Common myeloid progenitor, CD34-positive (primary cell): ENCODE measurements around the gene CD209.

ENCODE experiments used
- CTCF ChIA-PET: fragments of 350-600 bp; sonication (Branson Sonifier 250); formaldehyde crosslinking; loops from one replicate; lab custom pipeline; 2021; ENCODE audit warnings: antibody characterized with exemption; lab: Charles Lee
- POLR2A ChIA-PET: fragments of 350-600 bp; sonication (Branson Sonifier 250); formaldehyde crosslinking; loops from one replicate; lab custom pipeline; 2021; ENCODE audit warnings: antibody characterized with exemption; lab: Charles Lee
- DNase-seq, 3 donors: peaks; one replicate each; pipeline versions ENCODE4 v3.0.0 to v3.0.0-alpha.2; 2013
- H3K27ac ChIP-seq, 2 experiments: 1 replicate in 1 of 2; 2 replicates in 1 of 2; pipeline ENCODE4 v1.7.0; 2013; ENCODE audit warnings: inconsistent platforms in 2 of 2, low read length in 2 of 2, mild to moderate bottlenecking in 2 of 2, low read depth in 1 of 2, moderate library complexity in 1 of 2; ENCODE audit not compliant: severe bottlenecking in 2 of 2, insufficient read depth in 1 of 2, poor library complexity in 1 of 2
- H3K27me3 ChIP-seq, 5 experiments: replicated peaks in 2 of 5; 1 replicate in 3 of 5; 2 replicates in 2 of 5; pipeline versions ENCODE4 v1.6.1 to v1.7.0; 2013; ENCODE audit warnings: low read length in 4 of 5, mild to moderate bottlenecking in 2 of 5, moderate library complexity in 2 of 5, inconsistent platforms in 1 of 5; ENCODE audit not compliant: insufficient read depth in 5 of 5, control insufficient read depth in 4 of 5
- H3K36me3 ChIP-seq, 4 experiments: 1 replicate in 2 of 4; 2 replicates in 2 of 4; pipeline versions ENCODE4 v1.6.1 to v1.7.0; 2013; ENCODE audit warnings: low read length in 3 of 4, control low read depth in 1 of 4, mild to moderate bottlenecking in 1 of 4; ENCODE audit not compliant: control insufficient read depth in 4 of 4, insufficient read depth in 4 of 4
- H3K4me1 ChIP-seq, 4 experiments: 1 replicate in 3 of 4; 2 replicates in 1 of 4; pipeline versions ENCODE4 v1.6.1 to v1.7.1; 2013; ENCODE audit warnings: low read length in 3 of 4, mild to moderate bottlenecking in 3 of 4, control low read depth in 1 of 4, inconsistent platforms in 1 of 4, moderate library complexity in 1 of 4; ENCODE audit not compliant: control insufficient read depth in 4 of 4, insufficient read depth in 4 of 4; ENCODE audit errors: control extremely low read depth in 1 of 4
- H3K4me3 ChIP-seq, 7 experiments: 1 replicate in 4 of 7; 2 replicates in 3 of 7; pipeline versions ENCODE4 v1.5.1 to v1.7.0; 2013; ENCODE audit warnings: mild to moderate bottlenecking in 7 of 7, low read length in 6 of 7, moderate library complexity in 6 of 7, inconsistent platforms in 2 of 7, low read depth in 2 of 7, control low read depth in 1 of 7; ENCODE audit not compliant: insufficient read depth in 4 of 7, control insufficient read depth in 1 of 7; ENCODE audit errors: extremely low read depth in 1 of 7
- H3K9me3 ChIP-seq, 5 experiments: 1 replicate in 4 of 5; 2 replicates in 1 of 5; pipeline versions ENCODE4 v1.6.1 to v1.7.1; 2013; ENCODE audit warnings: low read length in 4 of 5, mild to moderate bottlenecking in 2 of 5, inconsistent platforms in 1 of 5, low read depth in 1 of 5, moderate library complexity in 1 of 5; ENCODE audit not compliant: control insufficient read depth in 4 of 5, insufficient read depth in 2 of 5; ENCODE audit errors: control extremely low read depth in 1 of 5
- WGBS: methylation state at CpG from one replicate; pipeline ENCODE4 v1.1.5; 2013; ENCODE audit not compliant: insufficient coverage; 5-methylcytosine and 5-hydroxymethylcytosine counted together

The CD209 gene

GRCh38 chr19:7698583-7698982 lies 48.8 kb downstream of the CD209 start:
- POLR2A ChIA-PET = no interaction called here

GRCh38 chr19:7697721-7698287 lies 49.5 kb downstream of the CD209 start:
- Histone ChIP-seq H3K4me3 (no peak overlapping the region), H3K27me3 (peaks cover 0 to 6% (median 0%) of the 10 kb centered on the region in 5 experiments), H3K9me3 (no peaks in the 10 kb centered on the region), H3K4me1 (peaks cover 0 to 13% (median 7%) of the 10 kb centered on the region in 4 experiments), H3K36me3 (no peaks in the 10 kb centered on the region), H3K27ac (no peak overlapping the region)
- DNase-seq = no peak
- POLR2A ChIA-PET = no interaction called here
- WGBS = 98% methylated on average over 8 of the region's 10 CpGs
- CTCF ChIA-PET = interaction anchor here (0.5 to 2.6 kb wide), 3 partner anchors 17 to 486 kb away, joined by 3 to 11 read pairs (median 3); partner anchors contain the start of gene TRAPPC5

More at GRCh38 chr19:7698583-7698982, 48.8 kb downstream of the CD209 start:
- Histone ChIP-seq H3K27me3 (peaks cover 0 to 6% (median 0%) of the 10 kb centered on the region in 5 experiments), H3K4me1 (peaks cover 0 to 15% (median 9%) of the 10 kb centered on the region in 4 experiments), H3K27ac (no peak overlapping the region), H3K36me3 (no peaks in the 10 kb centered on the region), H3K9me3 (no peaks in the 10 kb centered on the region), H3K4me3 (no peak overlapping the region)
- no peak for DNase-seq
- CTCF ChIA-PET = interaction anchor here (2.6 kb wide), 1 partner anchor 18 kb away, joined by 11 read pairs; the partner anchor contains the start of gene TRAPPC5
- 69% methylated on average over 10 of the region's 11 CpGs for whole genome bisulfite sequencing

- DNase-seq = no peak
- H3K9me3 ChIP-seq = no peaks in the 10 kb centered on the region
- H3K27ac ChIP-seq = no peak overlapping the region
- POLR2A ChIA-PET = no interaction called here
- WGBS = 91% methylated on average over 3 of the region's 4 CpGs
- no peaks in the 10 kb centered on the region for H3K36me3 ChIP-seq
- H3K4me3 ChIP-seq = no peak overlapping the region
- CTCF ChIA-PET = no interaction called here
- peaks cover 0 to 6% (median 0%) of the 10 kb centered on the region in 5 experiments for H3K27me3 ChIP-seq
- H3K4me1 ChIP-seq = peaks cover 0 to 10% (median 4%) of the 10 kb centered on the region in 4 experiments
Measured at GRCh38 chr19:7694499-7694898, 52.8 kb downstream of the CD209 start.

GRCh38 chr19:7692417-7693088 lies 54.8 kb downstream of the CD209 start:
- no peak for DNase-seq
- ChIA-PET CTCF (no interaction called here), POLR2A (no interaction called here)
- WGBS = 96% methylated on average over 8 of the region's 13 CpGs
- no peak overlapping the region for H3K27ac ChIP-seq
- peaks cover 0 to 6% (median 2%) of the 10 kb centered on the region in 5 experiments for H3K27me3 ChIP-seq
- H3K4me3 ChIP-seq = no peak overlapping the region
- no peaks in the 10 kb centered on the region for H3K36me3 ChIP-seq
- H3K9me3 ChIP-seq = no peaks in the 10 kb centered on the region
- peaks cover 0 to 3% (median 1%) of the 10 kb centered on the region in 4 experiments for H3K4me1 ChIP-seq

- no peak for DNase-seq
- CTCF ChIA-PET = no interaction called here
Measured at GRCh38 chr19:7691497-7691896, 55.8 kb downstream of the CD209 start.

GRCh38 chr19:7690779-7691258 lies 56.5 kb downstream of the CD209 start:
- no peaks in the 10 kb centered on the region for H3K36me3 ChIP-seq
- 100% methylated on average over 8 of the region's 8 CpGs for WGBS
- peaks cover 0 to 6% (median 0%) of the 10 kb centered on the region in 5 experiments for H3K27me3 ChIP-seq
- DNase-seq = no peak
- H3K27ac ChIP-seq = no peak overlapping the region
- H3K9me3 ChIP-seq = no peaks in the 10 kb centered on the region
- peaks cover 0 to 3% (median 1%) of the 10 kb centered on the region in 4 experiments for H3K4me1 ChIP-seq
- no peak overlapping the region for H3K4me3 ChIP-seq
- ChIA-PET CTCF (no interaction called here), POLR2A (no interaction called here)

More at GRCh38 chr19:7691497-7691896, 55.8 kb downstream of the CD209 start:
- H3K36me3 ChIP-seq = no peaks in the 10 kb centered on the region
- no peak overlapping the region for H3K27ac ChIP-seq
- H3K9me3 ChIP-seq = no peaks in the 10 kb centered on the region
- POLR2A ChIA-PET = no interaction called here
- peaks cover 0 to 6% (median 0%) of the 10 kb centered on the region in 5 experiments for H3K27me3 ChIP-seq
- H3K4me3 ChIP-seq = no peak overlapping the region
- peaks cover 0 to 3% (median 1%) of the 10 kb centered on the region in 4 experiments for H3K4me1 ChIP-seq
